HG03521 (cell line): Measurements from ENCODE around the gene MOB3B.
"Not testable (repeated sequence)": the region's sequence is repeated elsewhere in the genome, so short reads cannot be mapped to it uniquely, and the experiment has no call there.

Experiments
- ATAC-seq: cut with Tn5 transposase; IDR thresholded peaks from one replicate; pipeline ENCODE4 v1.9.1; 2021; ENCODE audit warnings: mild to moderate bottlenecking, moderate library complexity; ENCODE audit not compliant: unreplicated experiment

The MOB3B gene

DNA sequence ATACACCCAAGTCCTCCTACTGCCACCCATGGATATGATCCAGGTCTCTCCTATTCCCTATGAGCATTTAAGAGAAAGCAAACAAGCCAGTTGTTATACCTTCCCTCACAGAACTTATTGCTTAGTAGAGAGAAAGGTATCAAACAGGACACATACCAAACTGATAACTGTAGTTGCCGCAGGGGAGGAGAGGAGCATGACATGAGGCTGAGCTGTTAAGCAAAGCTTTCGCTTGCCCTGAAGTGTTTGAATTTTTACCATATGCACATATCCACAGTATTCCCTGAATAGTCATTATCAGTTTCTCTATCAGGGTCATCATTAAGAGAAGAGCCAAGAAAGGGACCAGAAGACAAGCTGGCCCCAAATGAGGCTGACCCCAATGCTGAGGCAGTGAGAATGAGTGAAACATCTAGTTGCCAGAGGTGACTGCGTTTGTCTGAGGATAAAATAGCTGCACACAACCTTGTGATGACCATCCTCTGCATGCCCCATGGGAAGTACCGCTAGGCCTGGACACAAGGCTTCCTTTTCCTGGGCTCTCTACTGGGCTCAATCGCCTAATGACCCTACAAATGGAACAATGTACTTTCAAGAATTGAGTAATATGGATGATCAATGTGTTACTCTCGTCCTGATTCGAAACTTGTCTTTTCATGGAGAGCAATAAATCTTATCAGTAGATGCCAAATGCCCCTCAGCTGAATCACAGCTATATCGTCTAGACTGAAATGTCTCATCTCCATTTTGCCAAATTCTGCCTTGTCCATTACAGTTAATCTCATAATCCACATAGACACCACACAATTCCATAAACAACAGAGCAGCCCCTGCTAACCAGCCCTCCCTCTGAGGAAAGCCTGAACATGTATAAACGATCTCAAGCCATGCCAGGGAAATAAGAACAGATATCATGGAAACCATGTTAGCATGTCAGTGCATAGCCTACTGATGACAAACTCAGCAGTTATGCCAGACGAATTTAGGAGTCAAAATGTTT, 9.8 kb downstream of the MOB3B start:
- no peak for ATAC-seq

DNA sequence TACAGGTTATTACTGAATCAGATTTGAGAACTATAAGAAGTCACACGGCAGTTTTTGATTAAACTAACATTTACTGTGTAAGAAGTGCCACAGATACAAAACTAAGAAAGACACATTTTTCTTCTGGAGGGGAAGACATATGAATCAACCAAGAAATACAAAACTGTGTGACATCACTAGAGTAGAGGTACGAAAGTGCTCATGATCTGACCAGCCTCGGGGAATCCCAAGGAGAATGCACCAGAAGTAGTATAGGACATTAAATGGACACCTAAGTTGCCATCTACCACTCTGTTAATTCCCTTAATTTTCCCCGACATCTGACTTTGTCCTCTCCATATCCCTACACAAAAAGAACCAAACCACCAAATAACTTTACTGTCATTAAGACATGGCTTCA, 10.8 kb downstream of the MOB3B start:
- no peak for ATAC-seq

DNA sequence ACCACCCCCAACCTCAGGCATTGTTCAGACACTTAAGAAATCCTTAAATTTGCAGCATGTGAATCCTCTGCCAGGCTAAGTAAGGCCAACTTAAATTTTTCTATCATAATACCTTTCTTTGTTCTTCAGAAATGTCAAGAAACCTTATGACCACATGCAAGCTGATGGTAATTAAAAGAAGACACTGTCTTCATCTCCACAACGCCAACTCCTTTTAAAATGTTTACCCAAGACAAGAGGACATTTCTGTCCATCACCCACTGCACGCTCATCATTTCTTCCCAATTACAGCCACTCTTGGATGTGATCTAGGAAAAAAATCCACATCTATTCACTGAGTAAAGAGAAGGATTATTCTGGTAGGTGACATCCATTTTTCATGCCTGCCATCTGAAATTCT, 11.6 kb downstream of the MOB3B start:
- no peak for ATAC-seq

DNA sequence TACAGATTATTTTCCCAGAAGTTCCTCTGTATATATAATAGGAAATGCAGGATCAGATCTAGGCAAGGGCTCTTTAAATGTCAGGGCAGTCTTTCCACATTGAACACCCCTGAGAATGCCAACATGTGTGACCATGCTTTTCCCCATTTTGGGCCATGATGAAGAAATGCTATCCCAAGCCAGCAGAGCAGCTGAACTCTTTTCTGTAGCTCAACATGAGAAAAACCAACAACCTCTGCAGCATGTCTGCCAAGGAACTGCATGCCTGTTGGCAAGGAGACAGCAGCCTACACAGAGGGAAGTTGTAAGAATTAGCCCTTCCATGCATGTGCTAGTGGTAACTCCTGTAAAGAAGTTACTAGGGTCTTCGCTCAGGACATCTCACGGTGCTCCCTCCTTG, 15.1 kb downstream of the MOB3B start:
- no peak for ATAC-seq

DNA sequence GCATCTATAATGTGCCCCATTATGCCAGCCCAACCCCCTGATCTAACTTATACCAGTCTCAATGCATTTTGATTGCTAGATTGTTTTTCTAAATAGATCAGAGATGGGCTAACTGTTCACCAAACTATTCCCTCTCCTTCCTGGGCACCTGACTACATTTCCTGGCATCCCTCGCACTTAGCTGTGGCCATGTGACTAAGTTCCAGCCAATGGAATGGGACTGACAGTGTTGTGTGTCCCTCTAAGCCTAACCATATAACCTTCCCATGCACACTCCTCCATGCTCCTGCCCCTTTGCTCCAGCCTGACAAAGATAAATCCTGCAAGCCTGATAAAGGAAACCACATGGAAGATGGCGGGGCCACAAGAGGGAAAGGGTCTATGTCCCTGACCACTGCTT, 17.8 kb downstream of the MOB3B start:
- ATAC-seq = no peak

DNA sequence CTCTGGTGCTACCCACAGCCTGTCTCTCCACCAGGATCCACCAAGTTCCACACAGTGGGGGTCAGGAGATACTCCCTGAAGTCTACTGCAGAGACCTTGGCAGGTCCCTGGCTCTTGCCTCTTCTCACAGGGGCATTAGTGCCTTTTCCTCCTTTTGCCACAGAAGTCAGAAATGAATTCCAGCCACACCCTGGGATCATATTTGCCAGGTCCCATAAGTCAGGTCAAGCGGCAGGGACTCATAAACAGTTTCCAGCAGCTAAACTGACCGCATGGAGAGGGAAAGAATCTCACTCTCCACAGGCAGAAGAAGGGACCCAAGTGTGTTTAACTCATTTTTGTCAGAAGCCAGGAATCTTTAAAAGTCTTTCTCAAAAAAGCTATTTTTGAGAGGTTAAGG, 18.8 kb downstream of the MOB3B start:
- ATAC-seq = no peak

DNA sequence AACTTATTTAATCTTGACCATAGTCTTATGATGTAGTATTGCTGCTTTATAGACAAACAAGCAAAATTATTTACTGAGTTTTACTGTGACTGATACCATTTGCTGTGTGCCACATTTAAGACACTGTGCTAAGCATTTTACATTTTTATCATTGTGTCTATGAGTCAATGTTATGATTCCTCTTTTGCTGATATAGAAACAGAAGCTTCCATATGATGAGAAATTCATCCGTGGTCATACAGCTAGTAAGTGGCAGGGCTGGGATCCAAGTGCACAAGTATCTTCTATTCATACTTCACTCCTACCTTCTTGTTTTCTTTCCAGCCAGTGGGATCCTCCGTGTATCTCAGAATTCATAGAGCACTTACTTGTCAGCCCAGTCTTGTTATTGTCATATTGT, 22.6 kb downstream of the MOB3B start:
- no peak for ATAC-seq

DNA sequence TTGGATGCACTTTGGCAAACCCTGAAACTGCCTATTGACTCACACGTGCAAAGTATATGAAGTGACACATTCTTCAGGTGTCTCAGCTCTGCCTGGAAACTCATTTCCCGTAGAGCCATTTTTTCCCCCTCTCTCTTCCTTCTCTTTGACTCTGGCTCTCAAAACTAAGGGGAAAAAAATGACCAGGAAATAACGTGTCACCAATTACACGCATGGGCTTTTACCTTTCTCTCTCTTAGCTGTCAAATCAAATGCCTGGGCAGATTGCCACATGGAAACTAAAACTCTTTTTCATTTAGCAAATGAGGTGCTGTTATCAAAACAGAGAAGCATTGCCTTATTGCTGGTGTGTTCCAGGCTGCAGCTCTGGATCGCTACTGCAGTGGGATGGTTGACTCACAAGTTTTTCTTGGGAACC, 23.9 kb downstream of the MOB3B start:
- no peak for ATAC-seq

DNA sequence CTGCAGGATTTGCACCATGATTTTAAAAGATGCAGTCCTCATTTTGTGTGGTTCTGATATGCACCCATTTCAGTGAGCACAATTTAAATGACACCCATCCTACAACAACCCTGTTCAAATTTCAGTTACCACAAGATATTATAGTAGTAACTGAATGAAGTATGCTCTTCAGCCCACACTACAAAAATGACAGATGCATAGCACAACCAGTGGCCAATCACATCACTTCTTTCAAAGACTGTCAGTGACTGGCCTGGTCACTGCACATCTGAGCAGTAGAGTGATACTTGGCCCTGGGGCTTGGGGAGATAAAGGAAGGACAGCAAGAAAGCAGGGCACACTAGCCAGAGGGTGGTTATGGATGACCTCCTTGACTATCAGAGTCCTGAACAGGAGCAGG, 25.4 kb downstream of the MOB3B start:
- ATAC-seq = no peak

DNA sequence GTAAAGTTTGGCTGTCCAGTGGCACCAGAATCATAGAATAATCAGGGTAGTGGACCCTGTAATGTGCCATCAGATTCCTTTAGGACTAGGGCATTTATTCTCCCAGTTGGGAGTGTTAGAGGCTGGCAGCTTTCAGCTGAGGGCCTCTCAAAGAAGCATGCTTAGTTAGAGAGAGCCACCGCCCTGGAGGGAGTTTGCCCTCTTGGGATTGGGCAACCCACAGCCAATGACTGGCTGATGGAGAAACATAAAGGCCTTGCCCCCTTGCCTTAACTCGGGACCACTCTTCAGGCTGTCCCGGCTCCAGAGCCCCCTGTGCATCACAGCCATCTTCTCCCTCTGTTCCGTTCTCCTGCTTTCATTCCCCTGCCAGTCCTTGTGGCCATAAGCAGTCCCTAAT, 26.0 kb downstream of the MOB3B start:
- ATAC-seq = no peak

DNA sequence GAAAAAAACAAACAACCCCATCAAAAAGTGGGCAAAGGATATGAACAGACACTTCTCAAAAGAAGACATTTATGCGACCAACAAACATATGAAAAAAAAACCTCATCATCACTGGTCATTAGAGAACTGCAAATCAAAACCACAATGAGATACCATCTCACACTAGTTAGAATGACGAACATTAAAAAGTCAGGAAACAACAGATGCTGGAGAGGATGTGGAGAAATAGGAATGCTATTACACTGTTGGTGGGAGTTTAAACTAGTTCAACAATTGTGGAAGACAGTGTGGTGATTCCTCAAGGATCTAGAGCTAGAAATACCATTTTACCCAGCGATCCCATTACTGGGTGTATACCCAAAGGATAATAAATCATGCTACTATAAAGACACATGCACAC, 28.7 kb downstream of the MOB3B start:
- ATAC-seq = not testable (repeated sequence)

DNA sequence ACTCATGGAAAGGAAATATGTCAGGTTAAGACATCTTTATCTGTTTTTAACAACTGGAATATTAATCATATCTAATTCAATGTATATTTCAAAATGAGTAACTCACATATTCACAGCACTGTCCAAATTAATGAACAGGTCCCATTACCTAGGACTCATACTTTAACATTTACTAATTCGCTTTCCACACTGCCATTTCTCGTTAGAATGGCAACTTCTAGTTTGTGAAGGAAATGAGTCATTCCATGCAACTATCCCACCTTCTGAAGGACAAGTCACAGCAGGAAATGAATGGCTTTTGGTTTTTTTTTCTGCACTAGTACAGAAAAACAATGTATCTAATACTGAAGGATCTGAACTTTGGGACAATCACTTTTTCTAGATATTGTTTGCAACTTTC, 30.2 kb downstream of the MOB3B start:
- ATAC-seq = no peak

DNA sequence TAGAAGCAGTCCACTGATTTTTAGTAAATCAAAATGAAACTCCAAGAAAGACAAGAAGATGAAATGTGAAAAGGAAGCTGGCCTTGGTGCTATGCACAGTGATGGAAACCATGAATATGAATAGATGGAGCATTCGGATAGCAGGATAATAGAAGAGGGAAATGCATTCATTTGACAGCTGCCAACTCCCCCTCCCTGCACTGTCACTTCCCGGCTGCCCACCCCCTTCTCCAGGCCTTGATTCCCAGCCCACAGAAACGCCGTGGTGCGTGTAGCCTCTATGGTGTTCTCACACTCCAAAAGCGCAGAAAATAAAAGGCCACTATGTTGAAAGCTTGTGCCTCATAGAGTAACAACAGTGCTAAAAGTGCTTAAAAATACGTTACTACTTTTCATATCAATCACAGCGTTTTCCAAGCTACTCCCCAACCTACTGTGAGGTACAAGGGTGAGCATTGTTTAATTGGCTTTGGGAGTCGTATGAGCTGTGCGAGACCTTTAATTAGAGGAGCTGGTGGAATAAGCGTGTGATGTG, 31.7 kb downstream of the MOB3B start:
- ATAC-seq = no peak

DNA sequence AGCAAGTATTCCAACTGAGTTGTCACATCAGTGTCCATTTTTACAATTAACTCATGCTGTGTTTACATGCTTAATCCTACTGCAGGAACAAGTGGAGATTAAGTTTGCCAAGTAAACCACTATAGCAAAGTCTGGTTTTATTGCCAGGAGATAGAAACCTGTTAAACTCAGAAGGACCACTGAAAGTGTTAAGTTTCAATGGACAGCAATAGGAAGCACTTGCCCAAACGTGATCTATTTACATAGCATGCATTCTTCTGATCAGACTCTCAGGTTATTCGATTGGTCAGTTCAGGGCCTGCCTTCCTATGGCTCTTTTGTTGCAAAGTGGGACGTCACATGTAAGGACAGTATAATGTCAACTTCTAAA, 33.5 kb downstream of the MOB3B start:
- no peak for ATAC-seq

DNA sequence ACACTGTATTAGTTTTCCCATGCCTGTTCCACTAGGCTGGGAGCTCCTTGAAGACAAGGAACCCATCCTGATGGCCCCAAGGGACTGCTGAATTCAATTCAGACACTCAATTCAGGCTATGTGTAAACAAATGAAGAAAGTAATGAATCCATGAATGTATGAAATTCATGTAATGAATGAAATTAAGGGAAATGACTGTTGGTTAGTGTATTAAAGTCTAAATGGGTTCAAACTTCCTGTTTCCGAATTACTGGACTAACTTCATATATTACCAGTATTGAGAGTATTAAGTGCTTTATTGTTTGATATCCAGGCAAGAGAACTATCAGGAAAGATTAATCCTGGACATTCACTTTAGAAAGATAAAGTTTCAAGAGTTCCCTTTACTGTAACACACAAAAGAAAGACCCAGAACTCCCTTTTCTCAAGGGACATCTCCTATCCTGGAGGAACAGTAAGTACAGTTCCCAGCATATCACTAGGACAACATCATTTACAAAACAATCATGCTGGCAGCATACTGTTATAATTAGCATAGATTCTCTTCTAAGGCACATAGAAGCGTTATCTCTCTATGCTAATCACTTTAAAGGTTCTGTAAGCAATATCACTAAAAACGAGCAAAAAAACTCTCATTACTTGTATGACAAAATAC, 34.0 kb downstream of the MOB3B start:
- ATAC-seq = no peak

DNA sequence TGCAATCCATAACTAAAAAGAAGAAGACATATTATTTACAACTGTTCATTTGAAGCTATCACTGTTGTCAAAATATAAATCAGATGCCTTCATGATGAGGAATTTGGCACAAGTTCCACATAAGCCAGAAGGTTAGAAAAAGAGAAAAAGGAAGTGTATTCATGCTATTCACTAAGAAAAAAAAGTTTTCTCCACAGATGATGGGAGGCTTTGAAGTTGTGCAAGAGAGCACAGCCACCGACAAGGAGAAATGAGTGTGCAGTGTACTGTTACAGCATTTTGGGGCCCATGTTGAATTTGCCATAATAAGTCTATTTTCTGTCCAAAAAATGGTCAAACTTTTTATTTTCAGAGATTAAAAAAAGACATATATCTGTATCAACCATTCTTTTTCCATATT, 38.5 kb downstream of the MOB3B start:
- ATAC-seq = no peak

DNA sequence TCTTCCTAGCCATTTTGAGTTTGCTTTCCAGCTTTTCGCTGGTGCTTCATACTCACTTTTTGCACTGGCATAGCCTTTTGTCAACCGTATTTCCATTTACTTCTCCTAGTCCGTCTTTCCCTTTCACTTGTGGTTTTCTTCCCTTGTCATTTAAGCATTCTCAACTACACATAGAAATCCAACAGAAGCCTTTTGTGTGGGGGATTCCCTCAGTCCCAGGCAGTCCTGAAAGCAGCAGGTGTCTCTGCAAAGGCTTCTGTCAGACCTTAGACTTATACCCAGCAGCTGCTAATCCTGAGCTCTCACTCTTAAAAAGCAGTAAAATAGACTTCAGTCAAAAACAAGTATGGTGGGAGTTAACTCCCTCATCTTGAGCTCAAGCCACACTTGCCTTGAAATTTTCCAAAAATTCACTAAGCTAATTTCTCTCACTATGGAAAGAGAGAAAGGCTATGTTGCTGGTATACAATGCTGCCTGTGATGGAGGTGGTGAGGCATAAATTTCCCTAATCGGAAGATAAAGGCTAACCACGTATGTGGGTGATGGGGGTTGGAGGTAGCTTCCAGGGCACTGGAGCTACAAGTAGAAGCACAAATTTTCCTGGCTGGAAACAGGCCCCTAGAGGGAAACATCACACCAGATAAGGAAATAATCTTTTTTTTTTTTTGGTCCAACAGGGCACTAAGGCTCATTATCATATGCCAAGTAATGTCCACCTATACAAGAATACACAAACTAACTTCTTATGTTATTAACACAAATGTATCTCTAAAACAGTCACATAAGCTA, 40.3 kb downstream of the MOB3B start:
- peak; percentile 66 for ATAC-seq

DNA sequence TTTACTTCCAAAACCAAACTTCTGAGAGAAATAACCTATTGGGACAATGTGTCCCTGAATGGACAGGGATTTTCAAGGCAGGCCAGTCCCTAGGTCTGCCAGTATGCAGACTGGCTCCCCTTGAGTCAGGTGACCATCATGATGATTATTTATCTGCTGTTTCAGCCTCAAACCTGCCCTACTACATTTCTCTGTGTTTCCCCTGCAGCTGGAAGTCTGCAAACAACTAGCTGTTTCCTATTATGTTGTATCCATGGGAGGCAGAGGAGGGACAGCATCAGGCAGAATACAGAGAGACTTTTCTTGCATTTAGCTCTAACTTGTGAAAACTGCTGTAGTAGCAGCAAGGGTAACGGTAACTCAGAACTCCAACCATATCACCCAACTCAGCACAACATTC, 41.7 kb downstream of the MOB3B start:
- no peak for ATAC-seq

DNA sequence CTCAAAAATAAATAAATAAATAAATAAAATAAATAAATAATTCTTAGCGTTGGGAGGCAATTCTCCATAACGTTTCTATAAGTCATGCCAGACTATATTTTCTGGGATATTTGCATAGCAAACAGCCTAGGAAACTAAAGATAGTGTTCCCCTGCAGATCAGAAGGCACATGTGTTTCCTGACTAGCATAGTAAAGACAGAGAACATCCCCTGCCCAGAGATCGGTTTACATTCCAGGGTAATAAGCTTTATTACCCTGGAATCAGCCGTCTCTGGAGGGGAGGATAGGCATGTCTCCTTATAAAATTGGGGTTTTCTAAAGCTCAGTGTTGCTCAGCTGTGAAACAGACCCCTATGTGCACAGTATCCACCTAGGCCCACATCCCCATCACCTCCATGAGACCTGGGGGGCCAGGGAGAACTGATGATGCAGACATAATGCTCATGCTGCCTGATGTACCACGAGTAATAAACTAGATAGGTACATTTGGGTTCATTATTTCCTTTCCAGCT, 42.4 kb downstream of the MOB3B start:
- no peak for ATAC-seq

DNA sequence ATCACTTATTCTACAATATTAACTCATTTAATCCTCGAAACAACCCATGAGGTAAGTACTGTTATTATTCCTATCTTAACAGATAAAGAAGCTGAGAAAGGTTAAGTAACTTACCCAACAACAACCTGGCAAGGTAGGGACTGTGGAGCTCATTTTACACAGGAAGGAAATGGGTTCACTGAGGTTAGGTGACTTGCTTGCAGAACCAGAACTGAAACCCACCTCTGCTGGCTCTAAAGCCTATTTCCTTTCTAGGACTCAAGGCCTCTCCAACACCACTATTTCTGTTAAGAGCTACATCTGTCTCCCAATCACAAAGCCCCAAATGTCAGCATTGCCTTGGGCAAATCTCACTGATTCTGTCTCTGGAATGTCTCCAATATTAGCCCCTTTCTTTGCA, 44.5 kb downstream of the MOB3B start:
- ATAC-seq = peak; percentile 77

DNA sequence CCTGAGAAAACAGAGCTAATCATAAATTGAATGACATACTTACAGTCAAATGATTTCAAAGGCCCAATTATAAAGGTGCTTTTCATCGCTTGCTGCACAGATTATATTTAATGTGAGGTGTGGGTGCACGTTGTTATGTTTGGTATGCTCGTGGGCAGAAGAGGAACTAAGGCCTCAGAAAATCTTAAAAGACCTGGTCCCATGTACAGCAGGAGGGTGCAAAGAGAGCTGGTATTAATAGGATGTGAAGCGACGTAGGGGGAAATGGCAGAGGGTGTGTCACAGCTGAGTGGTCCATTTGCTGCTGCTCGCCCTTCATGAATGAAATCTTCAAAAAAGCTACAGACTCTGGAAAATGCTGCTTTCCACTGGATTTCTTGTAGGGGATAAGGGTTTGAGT, 46.0 kb downstream of the MOB3B start:
- no peak for ATAC-seq
